ENCODE data around the gene DDR2.

The DDR2 gene

GRCh38 chr1:162644986-162645314 is 12.7 kb downstream of the DDR2 start:
- no peak for TF ChIP-seq CTCF (conservative IDR thresholded peaks at IDR 0.05; ENCODE audit: low read depth, low read length)
- H3K4me3 ChIP-seq (ENCODE audit: low read depth, low read length): no peak overlapping the region
- DNase-seq (ENCODE audit: low read depth): no peak

- no peak for TF ChIP-seq CTCF (conservative IDR thresholded peaks at IDR 0.05; ENCODE audit: low read depth, low read length)
- DNase-seq (ENCODE audit: low read depth): no peak
Measured at GRCh38 chr1:162645666-162646065, 13.4 kb downstream of the DDR2 start.

GRCh38 chr1:162649583-162649982 is 17.3 kb downstream of the DDR2 start:
- H3K4me3 ChIP-seq (ENCODE audit: low read depth, low read length): no peak overlapping the region
- TF ChIP-seq CTCF (conservative IDR thresholded peaks at IDR 0.05; ENCODE audit: low read depth, low read length): no peak
- peak; percentile 45 for DNase-seq (ENCODE audit: low read depth)

More at GRCh38 chr1:162645666-162646065, 13.4 kb downstream of the DDR2 start:
- no peak overlapping the region for H3K4me3 ChIP-seq (ENCODE audit: low read depth, low read length)

- no peak for DNase-seq (ENCODE audit: low read depth)
- TF ChIP-seq CTCF (conservative IDR thresholded peaks at IDR 0.05; ENCODE audit: low read depth, low read length): no peak
- no peak overlapping the region for H3K4me3 ChIP-seq (ENCODE audit: low read depth, low read length)
Measured at GRCh38 chr1:162654915-162655620, 22.8 kb downstream of the DDR2 start.

- TF ChIP-seq CTCF (conservative IDR thresholded peaks at IDR 0.05; ENCODE audit: low read depth, low read length): no peak
- H3K4me3 ChIP-seq (ENCODE audit: low read depth, low read length): no peak overlapping the region
- DNase-seq (ENCODE audit: low read depth): no peak
Measured at GRCh38 chr1:162656266-162656665, 24.0 kb downstream of the DDR2 start.

- H3K4me3 ChIP-seq (ENCODE audit: low read depth, low read length): no peak overlapping the region
- no peak for TF ChIP-seq CTCF (conservative IDR thresholded peaks at IDR 0.05; ENCODE audit: low read depth, low read length)
- DNase-seq (ENCODE audit: low read depth): no peak
Measured at GRCh38 chr1:162660574-162660973, 28.3 kb downstream of the DDR2 start.

- TF ChIP-seq CTCF (conservative IDR thresholded peaks at IDR 0.05; ENCODE audit: low read depth, low read length): no peak
- DNase-seq (ENCODE audit: low read depth): no peak
- H3K4me3 ChIP-seq (ENCODE audit: low read depth, low read length): no peak overlapping the region
Measured at GRCh38 chr1:162661336-162661735, 29.1 kb downstream of the DDR2 start.

All from choroid plexus epithelial cell (primary cell).